ENCODE results near the gene MANEAL. TPM values are rescaled to one million over a fixed set of nuclear protein-coding genes. Genes with fewer than 3 reads are reported as not detected.

Gene MANEAL
- total RNA-seq, 1 donor from 2014 or later = 0.24 TPM

GRCh38 chr1:37822906-37823815, 29.5 kb downstream of the MANEAL start:
- no peak for TF ChIP-seq EZH2phosphoT487 (IDR thresholded peaks at IDR 0.05)
- no peak for TF ChIP-seq EZH2 (IDR thresholded peaks at IDR 0.05)
- TF ChIP-seq CTCF (IDR thresholded peaks at IDR 0.05) = no peak
- Histone ChIP-seq H3K9me3 (ENCODE audit: low read depth) (no peaks in the 10 kb centered on the region), H3K9ac (no peak overlapping the region), H4K20me1 (ENCODE audit: low read depth) (peaks cover under 1% of the 10 kb centered on the region), H3K4me3 (no peak overlapping the region), H3K27me3 (no peaks in the 10 kb centered on the region), H3K4me2 (no peak overlapping the region), H3K27ac (no peak overlapping the region), H3K4me1 (no peaks in the 10 kb centered on the region), H3K79me2 (ENCODE audit: low read depth) (no peaks in the 10 kb centered on the region), H3K36me3 (peaks cover 4% of the 10 kb centered on the region), H2AFZ (replicated peaks) (no peak overlapping the region), H3F3A (ENCODE audit: low read depth) (no peaks in the 10 kb centered on the region)
- Mint-ChIP-seq H3K9me3 (no peaks in the 10 kb centered on the region), H3K27ac (no peak overlapping the region), H3K4me3 (no peak overlapping the region), H3K4me1 (no peaks in the 10 kb centered on the region), H3K36me3 (peaks cover 16% of the 10 kb centered on the region), H3K27me3 (ENCODE audit: insufficient read depth, low read depth) (peaks cover 2% of the 10 kb centered on the region)
- no peak for DNase-seq (ENCODE audit: low spot score)

- peaks cover 16% of the 10 kb centered on the region for H3K36me3 Mint-ChIP-seq
- no peak for DNase-seq (ENCODE audit: low spot score)
- H3K36me3 ChIP-seq = peaks cover 4% of the 10 kb centered on the region
- no peaks in the 10 kb centered on the region for H3K9me3 ChIP-seq (ENCODE audit: low read depth)
- TF ChIP-seq EZH2phosphoT487 (IDR thresholded peaks at IDR 0.05) (no peak), EZH2 (IDR thresholded peaks at IDR 0.05) (no peak), CTCF (IDR thresholded peaks at IDR 0.05) (no peak)
- no peak overlapping the region for H2AFZ ChIP-seq (replicated peaks)
- no peaks in the 10 kb centered on the region for H3K4me1 ChIP-seq
- peaks cover 2% of the 10 kb centered on the region for H3K27me3 Mint-ChIP-seq (ENCODE audit: insufficient read depth, low read depth)
- H3F3A ChIP-seq (ENCODE audit: low read depth) = no peaks in the 10 kb centered on the region
- H3K79me2 ChIP-seq (ENCODE audit: low read depth) = no peaks in the 10 kb centered on the region
- no peak overlapping the region for H3K4me3 ChIP-seq
- no peaks in the 10 kb centered on the region for H3K9me3 Mint-ChIP-seq
- no peak overlapping the region for H3K27ac ChIP-seq
- no peak overlapping the region for H3K9ac ChIP-seq
- no peak overlapping the region for H3K4me3 Mint-ChIP-seq
- no peak overlapping the region for H3K4me2 ChIP-seq
- no peaks in the 10 kb centered on the region for H4K20me1 ChIP-seq (ENCODE audit: low read depth)
- H3K4me1 Mint-ChIP-seq = no peaks in the 10 kb centered on the region
- H3K27ac Mint-ChIP-seq = no peak overlapping the region
- H3K27me3 ChIP-seq = no peaks in the 10 kb centered on the region
These were observed 30.4 kb downstream of the MANEAL start for GRCh38 chr1:37824001-37824400.

GRCh38 chr1:37825506-37825905, 31.9 kb downstream of the MANEAL start:
- TF ChIP-seq EZH2 (IDR thresholded peaks at IDR 0.05) (no peak), CTCF (IDR thresholded peaks at IDR 0.05) (no peak), EZH2phosphoT487 (IDR thresholded peaks at IDR 0.05) (no peak)
- no peaks in the 10 kb centered on the region for H3K9me3 ChIP-seq (ENCODE audit: low read depth)
- no peak for DNase-seq (ENCODE audit: low spot score)
- H4K20me1 ChIP-seq (ENCODE audit: low read depth) = no peaks in the 10 kb centered on the region
- no peaks in the 10 kb centered on the region for H3K79me2 ChIP-seq (ENCODE audit: low read depth)
- Mint-ChIP-seq H3K27ac (no peak overlapping the region), H3K27me3 (ENCODE audit: insufficient read depth, low read depth) (peaks cover 2% of the 10 kb centered on the region), H3K4me3 (no peak overlapping the region), H3K36me3 (peaks cover 12% of the 10 kb centered on the region), H3K4me1 (no peaks in the 10 kb centered on the region), H3K9me3 (no peaks in the 10 kb centered on the region)
- H3K27me3 ChIP-seq = no peaks in the 10 kb centered on the region
- no peak overlapping the region for H3K4me2 ChIP-seq
- H3K9ac ChIP-seq = no peak overlapping the region
- no peaks in the 10 kb centered on the region for H3F3A ChIP-seq (ENCODE audit: low read depth)
- no peak overlapping the region for H3K4me3 ChIP-seq
- H3K27ac ChIP-seq = no peak overlapping the region
- H2AFZ ChIP-seq (replicated peaks) = no peak overlapping the region
- H3K36me3 ChIP-seq = peaks cover 4% of the 10 kb centered on the region
- H3K4me1 ChIP-seq = no peaks in the 10 kb centered on the region
